Fibroblast of lung (primary cell): ENCODE measurements around the gene RUNX1. TPM values are rescaled to one million over a fixed set of nuclear protein-coding genes. Genes with fewer than 3 reads are reported as not detected.

Source experiments
- DNase-seq, 2 donors: peaks; one replicate each; pipeline versions ENCODE4 v3.0.0 to v3.0.0-alpha.2; 2010; ENCODE audit warnings: low read depth in 2 of 2
- H2AFZ ChIP-seq: 2 replicates; pipeline ENCODE4 v1.5.1; 2012; ENCODE audit warnings: low read length, control low read depth, inconsistent platforms
- H3K27ac ChIP-seq: 2 replicates; pipeline ENCODE4 v1.5.1; 2011; ENCODE audit warnings: low read length, control low read depth; ENCODE audit not compliant: insufficient read depth
- H3K27me3 ChIP-seq: 2 replicates; pipeline ENCODE4 v1.5.1; 2011; ENCODE audit warnings: mild to moderate bottlenecking, low read length; ENCODE audit not compliant: control insufficient read depth, insufficient read depth
- H3K36me3 ChIP-seq: 2 replicates; pipeline ENCODE4 v1.5.1; 2011; ENCODE audit warnings: low read length; ENCODE audit not compliant: control insufficient read depth, insufficient read depth
- H3K4me1 ChIP-seq: 2 replicates; pipeline ENCODE4 v1.5.1; 2011; ENCODE audit warnings: low read length; ENCODE audit not compliant: control insufficient read depth, insufficient read depth; ENCODE audit errors: extremely low read depth
- H3K4me2 ChIP-seq: 2 replicates; pipeline ENCODE4 v1.5.1; 2011; ENCODE audit warnings: low read length, control low read depth; ENCODE audit not compliant: insufficient read depth; ENCODE audit errors: extremely low read depth
- H3K4me3 ChIP-seq, 4 experiments: fragments of 200-600 bp in 1 of 4; sonication (generic) in 1 of 4; replicated peaks in 1 of 4; 2 replicates each; pipeline ENCODE4 v1.5.1; 2011 to 2016; ENCODE audit warnings: low read length in 4 of 4, low read depth in 3 of 4, mild to moderate bottlenecking in 3 of 4, control low read depth in 2 of 4, inconsistent platforms in 1 of 4, mixed read lengths in 1 of 4; ENCODE audit not compliant: insufficient read depth in 1 of 4; ENCODE audit errors: control extremely low read depth in 1 of 4
- H3K79me2 ChIP-seq: 2 replicates; pipeline ENCODE4 v1.5.1; 2012; ENCODE audit warnings: mild to moderate bottlenecking, low read length, inconsistent platforms; ENCODE audit not compliant: control insufficient read depth, insufficient read depth
- H3K9ac ChIP-seq: 2 replicates; pipeline ENCODE4 v1.5.1; 2011; ENCODE audit warnings: mild to moderate bottlenecking, low read length, control low read depth; ENCODE audit not compliant: insufficient read depth
- H3K9me3 ChIP-seq: 2 replicates; pipeline ENCODE4 v1.5.1; 2012; ENCODE audit warnings: low read depth, low read length; ENCODE audit not compliant: control insufficient read depth, insufficient read depth
- H4K20me1 ChIP-seq: 2 replicates; pipeline ENCODE4 v1.5.1; 2011; ENCODE audit warnings: low read length; ENCODE audit not compliant: control insufficient read depth, insufficient read depth; ENCODE audit errors: extremely low read depth
- EZH2 ChIP-seq: IDR thresholded peaks from 2 replicates; pipeline ENCODE4 v1.5.1; 2012; ENCODE audit warnings: low read length, control low read depth, mild to moderate bottlenecking; ENCODE audit errors: missing control alignments
- polyA plus RNA-seq, 2 donors: library from polyadenylated mRNA; depleted of rRNA in 1 of 2; stranded (reverse) in 1 of 2; unstranded in 1 of 2; fragments of >200 nt; gene quantifications; 2 replicates each; pipeline ENCODE4 v1.2.1, GENCODE V29; 2011 to 2012; ENCODE audit warnings: missing spikeins in 1 of 2
- total RNA-seq: library from RNA; depleted of rRNA; stranded (reverse); fragments of >200 nt; gene quantifications from 2 replicates; pipeline ENCODE4 v1.2.1, GENCODE V29; 2014
- TF ChIP-seq, protein P1 (sequence below), 2 donors: IDR thresholded peaks in 1 of 2; conservative IDR thresholded peaks in 1 of 2; 1 replicate in 1 of 2; 2 replicates in 1 of 2; pipeline ENCODE4 v1.5.1; 2011 to 2012; ENCODE audit warnings: low read length in 2 of 2, control low read depth in 1 of 2, inconsistent platforms in 1 of 2, low read depth in 1 of 2, mild to moderate bottlenecking in 1 of 2

The RUNX1 gene
- total and polyA plus RNA-seq, 2 donors (not counting 1 experiment from before 2014, with no cell fraction given): 23.1 to 41.6 TPM

- no peaks in the 10 kb centered on the region for H3K27me3 ChIP-seq
- no peaks in the 10 kb centered on the region for H3K79me2 ChIP-seq
- no peak overlapping the region for H3K9ac ChIP-seq
- no peak overlapping the region for H3K27ac ChIP-seq
- no peaks in the 10 kb centered on the region for H4K20me1 ChIP-seq
- H3K36me3 ChIP-seq: no peaks in the 10 kb centered on the region
- H3K4me2 ChIP-seq: no peak overlapping the region
- H3K4me3 ChIP-seq: no peak overlapping the region
- peaks cover 11% of the 10 kb centered on the region for H3K4me1 ChIP-seq
- H2AFZ ChIP-seq: no peak overlapping the region
- DNase-seq: no peak
- no peaks in the 10 kb centered on the region for H3K9me3 ChIP-seq
- TF ChIP-seq, protein P1, sequence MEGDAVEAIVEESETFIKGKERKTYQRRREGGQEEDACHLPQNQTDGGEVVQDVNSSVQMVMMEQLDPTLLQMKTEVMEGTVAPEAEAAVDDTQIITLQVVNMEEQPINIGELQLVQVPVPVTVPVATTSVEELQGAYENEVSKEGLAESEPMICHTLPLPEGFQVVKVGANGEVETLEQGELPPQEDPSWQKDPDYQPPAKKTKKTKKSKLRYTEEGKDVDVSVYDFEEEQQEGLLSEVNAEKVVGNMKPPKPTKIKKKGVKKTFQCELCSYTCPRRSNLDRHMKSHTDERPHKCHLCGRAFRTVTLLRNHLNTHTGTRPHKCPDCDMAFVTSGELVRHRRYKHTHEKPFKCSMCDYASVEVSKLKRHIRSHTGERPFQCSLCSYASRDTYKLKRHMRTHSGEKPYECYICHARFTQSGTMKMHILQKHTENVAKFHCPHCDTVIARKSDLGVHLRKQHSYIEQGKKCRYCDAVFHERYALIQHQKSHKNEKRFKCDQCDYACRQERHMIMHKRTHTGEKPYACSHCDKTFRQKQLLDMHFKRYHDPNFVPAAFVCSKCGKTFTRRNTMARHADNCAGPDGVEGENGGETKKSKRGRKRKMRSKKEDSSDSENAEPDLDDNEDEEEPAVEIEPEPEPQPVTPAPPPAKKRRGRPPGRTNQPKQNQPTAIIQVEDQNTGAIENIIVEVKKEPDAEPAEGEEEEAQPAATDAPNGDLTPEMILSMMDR (conservative IDR thresholded peaks at IDR 0.05 in 1 of 2, IDR thresholded peaks at IDR 0.05 in 1 of 2; ENCODE audit: low read depth in 1 of 2, low read length in 2 of 2): no peak
- no peak for TF ChIP-seq EZH2
These were observed 22.2 kb upstream of the RUNX1 start for GRCh38 chr21:35071347-35071746.

- Histone ChIP-seq H3K9ac (no peak overlapping the region), H3K4me1 (peaks cover 11% of the 10 kb centered on the region), H3K36me3 (no peaks in the 10 kb centered on the region), H3K79me2 (no peaks in the 10 kb centered on the region), H4K20me1 (no peaks in the 10 kb centered on the region), H2AFZ (no peak overlapping the region), H3K27ac (no peak overlapping the region), H3K9me3 (no peaks in the 10 kb centered on the region), H3K27me3 (no peaks in the 10 kb centered on the region), H3K4me3 (no peak overlapping the region), H3K4me2 (no peak overlapping the region)
- TF ChIP-seq EZH2: no peak
- TF ChIP-seq, protein P1 (conservative IDR thresholded peaks at IDR 0.05 in 1 of 2, IDR thresholded peaks at IDR 0.05 in 1 of 2; ENCODE audit: low read depth in 1 of 2, low read length in 2 of 2): no peak
- no peak for DNase-seq
These were observed 21.3 kb upstream of the RUNX1 start for GRCh38 chr21:35070436-35070835.

GRCh38 chr21:35066824-35067223 lies 17.7 kb upstream of the RUNX1 start:
- DNase-seq: no peak
- Histone ChIP-seq H4K20me1 (no peaks in the 10 kb centered on the region), H3K4me3 (no peak overlapping the region), H3K79me2 (no peaks in the 10 kb centered on the region), H2AFZ (no peak overlapping the region), H3K4me2 (no peak overlapping the region), H3K27me3 (no peaks in the 10 kb centered on the region), H3K9me3 (no peaks in the 10 kb centered on the region), H3K4me1 (peaks cover 4% of the 10 kb centered on the region), H3K9ac (no peak overlapping the region), H3K36me3 (no peaks in the 10 kb centered on the region), H3K27ac (no peak overlapping the region)
- TF ChIP-seq EZH2: no peak
- TF ChIP-seq, protein P1 (conservative IDR thresholded peaks at IDR 0.05 in 1 of 2, IDR thresholded peaks at IDR 0.05 in 1 of 2; ENCODE audit: low read depth in 1 of 2, low read length in 2 of 2): no peak
